Neural progenitor cell (in vitro differentiated cells): ENCODE data around the gene BICD1.

ENCODE experiments used
- EZH2 ChIP-seq: fragments of 200-600 bp; sonication (generic); IDR thresholded peaks from 2 replicates; pipeline ENCODE4 v1.6.1; 2017; ENCODE audit warnings: antibody characterized with exemption, mild to moderate bottlenecking, moderate library complexity
- EZH2phosphoT487 ChIP-seq: fragments of 200-600 bp; sonication (generic); IDR thresholded peaks from 2 replicates; pipeline ENCODE4 v1.6.1; 2017; ENCODE audit warnings: antibody characterized with exemption
- TF ChIP-seq, protein P1 (sequence below): fragments of 200-600 bp; sonication (generic); IDR thresholded peaks from 2 replicates; pipeline ENCODE4 v1.5.1; 2017; ENCODE audit warnings: antibody characterized with exemption, mild to moderate bottlenecking

DNA sequence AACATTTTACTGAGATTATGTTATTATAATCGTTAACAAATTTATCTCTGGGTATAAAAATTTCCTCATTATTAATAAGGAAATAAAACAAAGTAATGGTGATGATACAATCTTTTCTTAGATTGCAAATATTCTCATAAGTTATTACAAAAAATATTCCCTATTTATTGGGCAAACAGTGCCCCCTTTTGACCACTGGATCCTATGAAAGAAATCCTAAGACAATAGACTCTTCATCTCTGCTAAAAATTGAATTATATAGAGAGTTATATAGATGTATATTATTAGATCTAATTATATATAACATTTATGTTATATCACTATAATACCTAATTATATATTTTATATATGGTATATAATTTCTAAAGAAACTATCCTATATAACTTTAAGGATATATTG, 198.5 kb downstream of the BICD1 start:
- no peak for TF ChIP-seq EZH2
- TF ChIP-seq, protein P1, sequence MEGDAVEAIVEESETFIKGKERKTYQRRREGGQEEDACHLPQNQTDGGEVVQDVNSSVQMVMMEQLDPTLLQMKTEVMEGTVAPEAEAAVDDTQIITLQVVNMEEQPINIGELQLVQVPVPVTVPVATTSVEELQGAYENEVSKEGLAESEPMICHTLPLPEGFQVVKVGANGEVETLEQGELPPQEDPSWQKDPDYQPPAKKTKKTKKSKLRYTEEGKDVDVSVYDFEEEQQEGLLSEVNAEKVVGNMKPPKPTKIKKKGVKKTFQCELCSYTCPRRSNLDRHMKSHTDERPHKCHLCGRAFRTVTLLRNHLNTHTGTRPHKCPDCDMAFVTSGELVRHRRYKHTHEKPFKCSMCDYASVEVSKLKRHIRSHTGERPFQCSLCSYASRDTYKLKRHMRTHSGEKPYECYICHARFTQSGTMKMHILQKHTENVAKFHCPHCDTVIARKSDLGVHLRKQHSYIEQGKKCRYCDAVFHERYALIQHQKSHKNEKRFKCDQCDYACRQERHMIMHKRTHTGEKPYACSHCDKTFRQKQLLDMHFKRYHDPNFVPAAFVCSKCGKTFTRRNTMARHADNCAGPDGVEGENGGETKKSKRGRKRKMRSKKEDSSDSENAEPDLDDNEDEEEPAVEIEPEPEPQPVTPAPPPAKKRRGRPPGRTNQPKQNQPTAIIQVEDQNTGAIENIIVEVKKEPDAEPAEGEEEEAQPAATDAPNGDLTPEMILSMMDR: no peak
- no peak for TF ChIP-seq EZH2phosphoT487
